IPS-20b (cell line): ENCODE results near the gene TRERF1.
"Not testable (repeated sequence)": the region's sequence is repeated elsewhere in the genome, so short reads cannot be mapped to it uniquely, and the experiment has no call there.

Experiments
- H3K27ac ChIP-seq: one replicate; pipeline ENCODE4 v1.5.1; 2013; ENCODE audit warnings: low read length
- H3K27me3 ChIP-seq: 2 replicates; pipeline ENCODE4 v1.6.1; 2013; ENCODE audit warnings: mild to moderate bottlenecking, low read length, inconsistent platforms; ENCODE audit not compliant: insufficient read depth
- H3K36me3 ChIP-seq: 2 replicates; pipeline ENCODE4 v1.6.1; 2013; ENCODE audit warnings: low read depth, mild to moderate bottlenecking, inconsistent platforms, low read length, moderate library complexity; ENCODE audit not compliant: insufficient read depth
- H3K4me1 ChIP-seq: 2 replicates; pipeline ENCODE4 v1.6.1; 2013; ENCODE audit warnings: mild to moderate bottlenecking, control low read depth, inconsistent platforms, low read length, moderate library complexity; ENCODE audit not compliant: insufficient read depth
- H3K4me3 ChIP-seq: 2 replicates; pipeline ENCODE4 v1.5.1; 2013; ENCODE audit warnings: mild to moderate bottlenecking, low read length, inconsistent platforms
- H3K9ac ChIP-seq: 2 replicates; pipeline ENCODE4 v1.6.1; 2013; ENCODE audit warnings: low read depth, mild to moderate bottlenecking, inconsistent platforms, low read length, moderate library complexity
- H3K9me3 ChIP-seq: 2 replicates; pipeline ENCODE4 v1.6.1; 2013; ENCODE audit warnings: mild to moderate bottlenecking, low read depth, low read length, inconsistent platforms; ENCODE audit not compliant: insufficient read depth

The TRERF1 gene

GRCh38 chr6:42338744-42339222 lies 112.9 kb downstream of the TRERF1 start:
- H3K27ac ChIP-seq: no peak overlapping the region
- H3K9me3 ChIP-seq: no peaks in the 10 kb centered on the region
- no peaks in the 10 kb centered on the region for H3K36me3 ChIP-seq
- H3K4me1 ChIP-seq: no peaks in the 10 kb centered on the region
- H3K4me3 ChIP-seq: no peak overlapping the region
- H3K27me3 ChIP-seq: no peaks in the 10 kb centered on the region
- no peak overlapping the region for H3K9ac ChIP-seq

- H3K36me3 ChIP-seq: no peaks in the 10 kb centered on the region
- no peak overlapping the region for H3K27ac ChIP-seq
- H3K4me3 ChIP-seq: no peak overlapping the region
- H3K27me3 ChIP-seq: no peaks in the 10 kb centered on the region
- no peak overlapping the region for H3K9ac ChIP-seq
- no peaks in the 10 kb centered on the region for H3K4me1 ChIP-seq
- H3K9me3 ChIP-seq: no peaks in the 10 kb centered on the region
Measured at GRCh38 chr6:42337985-42338743, 113.6 kb downstream of the TRERF1 start.

GRCh38 chr6:42336431-42336830 lies 115.3 kb downstream of the TRERF1 start:
- H3K27ac ChIP-seq: no peak overlapping the region
- H3K36me3 ChIP-seq: no peaks in the 10 kb centered on the region
- H3K27me3 ChIP-seq: no peaks in the 10 kb centered on the region
- no peaks in the 10 kb centered on the region; the same call in 1 of the 2 replicates for H3K4me1 ChIP-seq
- H3K4me3 ChIP-seq: no peak overlapping the region
- no peak overlapping the region for H3K9ac ChIP-seq
- no peaks in the 10 kb centered on the region for H3K9me3 ChIP-seq

GRCh38 chr6:42335896-42336295 lies 115.8 kb downstream of the TRERF1 start:
- H3K9me3 ChIP-seq: no peaks in the 10 kb centered on the region
- H3K4me3 ChIP-seq: no peak overlapping the region
- no peaks in the 10 kb centered on the region; the same call in 1 of the 2 replicates for H3K4me1 ChIP-seq
- H3K27ac ChIP-seq: no peak overlapping the region
- H3K27me3 ChIP-seq: no peaks in the 10 kb centered on the region
- H3K9ac ChIP-seq: no peak overlapping the region
- no peaks in the 10 kb centered on the region for H3K36me3 ChIP-seq

GRCh38 chr6:42334870-42335269 lies 116.9 kb downstream of the TRERF1 start:
- Histone ChIP-seq H3K36me3 (no peaks in the 10 kb centered on the region), H3K27ac (no peak overlapping the region), H3K9me3 (no peaks in the 10 kb centered on the region), H3K27me3 (no peaks in the 10 kb centered on the region), H3K9ac (no peak overlapping the region), H3K4me3 (no peak overlapping the region), H3K4me1 (no peaks in the 10 kb centered on the region; the same call in 1 of the 2 replicates)

GRCh38 chr6:42333612-42334011 lies 118.1 kb downstream of the TRERF1 start:
- no peaks in the 10 kb centered on the region for H3K27me3 ChIP-seq
- H3K9ac ChIP-seq: no peak overlapping the region
- no peaks in the 10 kb centered on the region for H3K36me3 ChIP-seq
- H3K4me3 ChIP-seq: no peak overlapping the region
- no peak overlapping the region for H3K27ac ChIP-seq
- H3K4me1 ChIP-seq: no peaks in the 10 kb centered on the region; the same call in 1 of the 2 replicates
- H3K9me3 ChIP-seq: no peaks in the 10 kb centered on the region

GRCh38 chr6:42332916-42333315 lies 118.8 kb downstream of the TRERF1 start:
- no peak overlapping the region for H3K9ac ChIP-seq

GRCh38 chr6:42331019-42331418 lies 120.7 kb downstream of the TRERF1 start:
- Histone ChIP-seq H3K4me1 (no peaks in the 10 kb centered on the region; the same call in 1 of the 2 replicates), H3K27me3 (no peaks in the 10 kb centered on the region), H3K27ac (no peak overlapping the region), H3K9ac (no peak overlapping the region), H3K36me3 (no peaks in the 10 kb centered on the region), H3K9me3 (no peaks in the 10 kb centered on the region), H3K4me3 (no peak overlapping the region)

More at GRCh38 chr6:42332916-42333315, 118.8 kb downstream of the TRERF1 start:
- H3K27ac ChIP-seq: no peak overlapping the region
- H3K36me3 ChIP-seq: no peaks in the 10 kb centered on the region
- H3K4me1 ChIP-seq: no peaks in the 10 kb centered on the region; the same call in 1 of the 2 replicates
- no peaks in the 10 kb centered on the region for H3K27me3 ChIP-seq
- no peaks in the 10 kb centered on the region for H3K9me3 ChIP-seq
- H3K4me3 ChIP-seq: no peak overlapping the region

- Histone ChIP-seq H3K4me3 (no peak overlapping the region), H3K9me3 (no peaks in the 10 kb centered on the region), H3K36me3 (no peaks in the 10 kb centered on the region), H3K27ac (no peak overlapping the region), H3K27me3 (no peaks in the 10 kb centered on the region), H3K4me1 (no peaks in the 10 kb centered on the region), H3K9ac (no peak overlapping the region)
Measured at GRCh38 chr6:42326248-42326647, 125.5 kb downstream of the TRERF1 start.

- not testable (repeated sequence) for H3K4me3 ChIP-seq, H3K9ac ChIP-seq, H3K27me3 ChIP-seq, H3K36me3 ChIP-seq, H3K9me3 ChIP-seq, H3K4me1 ChIP-seq, H3K27ac ChIP-seq
Measured at GRCh38 chr6:42324656-42325324, 126.9 kb downstream of the TRERF1 start.

GRCh38 chr6:42322676-42323075 lies 129.1 kb downstream of the TRERF1 start:
- no peaks in the 10 kb centered on the region for H3K4me1 ChIP-seq
- no peak overlapping the region for H3K27ac ChIP-seq

GRCh38 chr6:42321976-42322375 lies 129.8 kb downstream of the TRERF1 start:
- no peak overlapping the region for H3K4me3 ChIP-seq
- H3K4me1 ChIP-seq: no peaks in the 10 kb centered on the region
- no peaks in the 10 kb centered on the region for H3K9me3 ChIP-seq
- no peak overlapping the region for H3K27ac ChIP-seq
- H3K36me3 ChIP-seq: no peaks in the 10 kb centered on the region
- H3K27me3 ChIP-seq: no peaks in the 10 kb centered on the region
- no peak overlapping the region for H3K9ac ChIP-seq

More at GRCh38 chr6:42322676-42323075, 129.1 kb downstream of the TRERF1 start:
- Histone ChIP-seq H3K9me3 (no peaks in the 10 kb centered on the region), H3K27me3 (no peaks in the 10 kb centered on the region), H3K4me3 (no peak overlapping the region), H3K9ac (no peak overlapping the region), H3K36me3 (no peaks in the 10 kb centered on the region)
